ENCODE data around the gene LEP. TPM values are rescaled to one million over a fixed set of nuclear protein-coding genes. Genes with fewer than 3 reads are reported as not detected.

LEP gene
- total RNA-seq, 4 donors from 2014 or later = 0.27 TPM; not detected in 3

GRCh38 chr7:128271471-128271941 is 30.4 kb downstream of the LEP start:
- peaks cover 0 to 7% of the 10 kb centered on the region in 2 donors for H3K27me3 ChIP-seq
- no peak for DNase-seq

GRCh38 chr7:128271942-128272481 is 30.9 kb downstream of the LEP start:
- H3K27ac ChIP-seq = no peak overlapping the region
- peaks cover 0 to 12% (median 0%) of the 10 kb centered on the region in 4 donors for H3K4me1 ChIP-seq
- H3K4me3 ChIP-seq = peak overlapping the region in 1 of 4 donors; percentile 28
- TF ChIP-seq CTCF (IDR thresholded peaks at IDR 0.05) (no peak), POLR2A (IDR thresholded peaks at IDR 0.05) (no peak)
- peaks cover 0 to 7% of the 10 kb centered on the region in 2 donors for H3K27me3 ChIP-seq
- no peak for DNase-seq
- H3K9me3 ChIP-seq = no peaks in the 10 kb centered on the region
- no peaks in the 10 kb centered on the region for H3K36me3 ChIP-seq

More at GRCh38 chr7:128271471-128271941, 30.4 kb downstream of the LEP start:
- TF ChIP-seq POLR2A (IDR thresholded peaks at IDR 0.05) (no peak), CTCF (IDR thresholded peaks at IDR 0.05) (no peak)
- Histone ChIP-seq H3K4me3 (peak overlapping the region in 2 of 4 donors; percentile 21 to 28), H3K36me3 (no peaks in the 10 kb centered on the region), H3K27ac (no peak overlapping the region), H3K9me3 (no peaks in the 10 kb centered on the region), H3K4me1 (peaks cover 0 to 17% (median 0%) of the 10 kb centered on the region in 4 donors)

- H3K4me3 ChIP-seq = no peak overlapping the region
- no peaks in the 10 kb centered on the region for H3K9me3 ChIP-seq
- H3K4me1 ChIP-seq = peaks cover 0 to 8% (median 0%) of the 10 kb centered on the region in 4 donors
- peaks cover 0 to 7% of the 10 kb centered on the region in 2 donors for H3K27me3 ChIP-seq
- no peak for TF ChIP-seq CTCF (IDR thresholded peaks at IDR 0.05)
- TF ChIP-seq POLR2A (IDR thresholded peaks at IDR 0.05) = no peak
- DNase-seq = no peak
- no peak overlapping the region for H3K27ac ChIP-seq
- no peaks in the 10 kb centered on the region for H3K36me3 ChIP-seq
Observed at GRCh38 chr7:128274246-128274883, 33.3 kb downstream of the LEP start.

GRCh38 chr7:128274884-128275603 is 34.0 kb downstream of the LEP start:
- Histone ChIP-seq H3K9me3 (peaks cover 0 to 3% (median 0%) of the 10 kb centered on the region in 4 donors), H3K36me3 (no peaks in the 10 kb centered on the region), H3K4me3 (no peak overlapping the region), H3K27me3 (peaks cover 0 to 7% of the 10 kb centered on the region in 2 donors), H3K4me1 (peaks cover 0 to 8% (median 0%) of the 10 kb centered on the region in 4 donors), H3K27ac (no peak overlapping the region)
- no peak for DNase-seq
- TF ChIP-seq CTCF (IDR thresholded peaks at IDR 0.05) (no peak), POLR2A (IDR thresholded peaks at IDR 0.05) (no peak)

GRCh38 chr7:128275681-128276080 is 34.6 kb downstream of the LEP start:
- peaks cover 0 to 7% of the 10 kb centered on the region in 2 donors for H3K27me3 ChIP-seq
- peaks cover 0 to 8% (median 0%) of the 10 kb centered on the region in 4 donors for H3K4me1 ChIP-seq
- TF ChIP-seq POLR2A (IDR thresholded peaks at IDR 0.05) = no peak
- H3K27ac ChIP-seq = no peak overlapping the region
- no peaks in the 10 kb centered on the region for H3K36me3 ChIP-seq
- H3K9me3 ChIP-seq = peaks cover 0 to 6% (median 0%) of the 10 kb centered on the region in 4 donors
- H3K4me3 ChIP-seq = no peak overlapping the region
- no peak for DNase-seq

- Histone ChIP-seq H3K4me3 (no peak overlapping the region), H3K36me3 (no peaks in the 10 kb centered on the region), H3K27ac (no peak overlapping the region), H3K9me3 (peaks cover 0 to 6% (median 0%) of the 10 kb centered on the region in 4 donors), H3K4me1 (no peaks in the 10 kb centered on the region), H3K27me3 (no peaks in the 10 kb centered on the region)
- TF ChIP-seq CTCF (IDR thresholded peaks at IDR 0.05) (no peak), POLR2A (IDR thresholded peaks at IDR 0.05) (no peak)
- no peak for DNase-seq
Observed at GRCh38 chr7:128278366-128278765, 37.3 kb downstream of the LEP start.

Measured in Peyer's patch (tissue), 4 donors.